Progenitor cell of endocrine pancreas (in vitro differentiated cells): ENCODE data around the gene MRRF. TPM values are rescaled to one million over a fixed set of nuclear protein-coding genes. Genes with fewer than 3 reads are reported as not detected.

Experiments used
- DNase-seq: peaks from one replicate; pipeline ENCODE4 v3.0.0; 2021; ENCODE audit warnings: low spot score; ENCODE audit not compliant: unreplicated experiment
- H3K27ac Mint-ChIP-seq: 2 replicates; pipeline ENCODE4 v1.8.0; 2021; ENCODE audit warnings: mild to moderate bottlenecking, moderate library complexity, mixed read lengths
- H3K27me3 Mint-ChIP-seq: 2 replicates; pipeline ENCODE4 v1.8.0; 2021; ENCODE audit warnings: mixed read lengths
- H3K36me3 Mint-ChIP-seq: 2 replicates; pipeline ENCODE4 v1.8.0; 2022; ENCODE audit warnings: mixed read lengths; ENCODE audit not compliant: insufficient read depth
- H3K4me1 Mint-ChIP-seq: 2 replicates; pipeline ENCODE4 v1.8.0; 2021; ENCODE audit warnings: low read depth, mixed read lengths
- H3K4me3 Mint-ChIP-seq: 2 replicates; pipeline ENCODE4 v1.8.0; 2021; ENCODE audit warnings: low read depth, mild to moderate bottlenecking, moderate library complexity, mixed read lengths
- H3K9me3 Mint-ChIP-seq: 2 replicates; pipeline ENCODE4 v1.8.0; 2021; ENCODE audit warnings: low read depth, mixed read lengths
- total RNA-seq: library from RNA; stranded (reverse); gene quantifications from 2 replicates; pipeline ENCODE4 v1.2.1, GENCODE V29; 2021
- TF ChIP-seq, protein P1 (sequence below): fragments of 200-600 bp; sonication (generic); IDR thresholded peaks from one replicate; pipeline ENCODE4 v1.5.0; 2021; ENCODE audit warnings: antibody characterized with exemption, mild to moderate bottlenecking; ENCODE audit not compliant: unreplicated experiment

Gene MRRF
- total RNA-seq, 1 donor from 2014 or later: 34.3 TPM

DNA sequence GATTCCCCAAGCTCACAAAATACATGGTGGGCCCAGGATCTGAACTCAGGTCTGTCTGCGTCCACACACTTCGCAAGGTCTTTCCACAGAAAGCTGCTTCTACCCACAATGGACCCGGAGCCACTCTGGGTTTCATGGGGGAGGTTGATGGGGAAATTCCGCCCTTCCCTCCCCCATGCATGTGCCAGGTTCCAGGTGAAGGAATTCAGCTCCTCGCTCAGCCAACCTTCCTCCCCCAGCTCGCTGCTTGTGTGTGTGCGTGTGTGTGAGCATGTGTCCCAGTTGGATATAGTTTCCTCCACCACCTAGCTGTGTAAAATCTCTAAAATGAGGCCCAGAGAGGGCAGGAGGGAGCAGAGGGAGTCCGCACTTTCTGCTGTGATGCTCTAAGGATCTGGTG, 107.2 kb downstream of the MRRF start:
- Mint-ChIP-seq H3K4me1 (peaks cover 13% of the 10 kb centered on the region), H3K27ac (no peak overlapping the region), H3K9me3 (no peaks in the 10 kb centered on the region), H3K4me3 (no peak overlapping the region), H3K27me3 (peaks cover 58% of the 10 kb centered on the region), H3K36me3 (no peaks in the 10 kb centered on the region)
- DNase-seq: no peak
- TF ChIP-seq, protein P1, sequence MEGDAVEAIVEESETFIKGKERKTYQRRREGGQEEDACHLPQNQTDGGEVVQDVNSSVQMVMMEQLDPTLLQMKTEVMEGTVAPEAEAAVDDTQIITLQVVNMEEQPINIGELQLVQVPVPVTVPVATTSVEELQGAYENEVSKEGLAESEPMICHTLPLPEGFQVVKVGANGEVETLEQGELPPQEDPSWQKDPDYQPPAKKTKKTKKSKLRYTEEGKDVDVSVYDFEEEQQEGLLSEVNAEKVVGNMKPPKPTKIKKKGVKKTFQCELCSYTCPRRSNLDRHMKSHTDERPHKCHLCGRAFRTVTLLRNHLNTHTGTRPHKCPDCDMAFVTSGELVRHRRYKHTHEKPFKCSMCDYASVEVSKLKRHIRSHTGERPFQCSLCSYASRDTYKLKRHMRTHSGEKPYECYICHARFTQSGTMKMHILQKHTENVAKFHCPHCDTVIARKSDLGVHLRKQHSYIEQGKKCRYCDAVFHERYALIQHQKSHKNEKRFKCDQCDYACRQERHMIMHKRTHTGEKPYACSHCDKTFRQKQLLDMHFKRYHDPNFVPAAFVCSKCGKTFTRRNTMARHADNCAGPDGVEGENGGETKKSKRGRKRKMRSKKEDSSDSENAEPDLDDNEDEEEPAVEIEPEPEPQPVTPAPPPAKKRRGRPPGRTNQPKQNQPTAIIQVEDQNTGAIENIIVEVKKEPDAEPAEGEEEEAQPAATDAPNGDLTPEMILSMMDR: no peak

DNA sequence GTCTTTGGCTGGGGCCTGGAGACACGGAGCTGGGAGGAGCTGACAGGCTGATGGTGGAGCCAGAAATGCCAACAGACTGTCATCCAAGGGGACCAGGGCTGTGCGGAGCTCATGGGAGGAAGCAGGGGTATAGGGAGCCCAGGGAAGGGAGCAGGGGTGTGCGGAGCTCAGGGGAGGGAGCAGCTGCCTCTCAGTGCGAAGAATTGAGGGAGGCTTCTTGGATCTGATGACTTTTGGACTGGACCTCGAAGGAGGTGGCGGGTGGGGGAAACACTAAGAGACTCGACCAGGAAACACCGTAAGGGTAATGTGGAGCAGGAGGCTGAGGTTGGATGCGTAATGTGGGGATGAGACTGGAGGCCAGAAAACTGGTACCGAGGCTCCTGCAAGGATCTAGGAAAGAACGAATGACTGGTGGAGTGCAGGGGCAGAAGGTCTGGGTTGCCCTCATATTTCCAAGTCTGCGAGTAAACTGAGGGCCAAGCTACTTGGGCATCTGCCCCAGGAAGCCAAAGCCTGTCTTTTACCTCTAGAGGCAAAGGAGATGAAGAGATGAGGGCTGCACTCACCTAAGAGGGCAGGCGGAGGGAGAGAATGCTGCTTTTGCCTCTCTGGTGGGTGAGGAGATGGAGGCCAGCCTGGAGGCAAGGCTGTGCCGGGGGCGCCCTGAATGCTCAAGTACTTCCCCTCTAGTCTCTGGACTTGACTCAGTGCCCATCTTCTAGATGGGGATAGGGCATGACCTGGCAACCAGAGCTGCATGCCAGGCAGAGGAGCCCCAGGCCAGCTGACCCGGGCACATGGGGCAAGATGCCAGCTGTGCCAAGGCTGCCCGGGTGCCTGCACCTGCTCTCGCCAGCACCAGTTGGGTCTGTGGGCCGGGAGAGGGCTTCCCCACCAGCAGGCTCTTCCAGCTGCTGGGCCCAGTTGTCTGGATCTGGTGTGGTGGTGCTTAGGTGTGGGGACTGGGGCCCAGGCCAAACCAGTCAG, 108.5 kb downstream of the MRRF start:
- peaks cover 62% of the 10 kb centered on the region for H3K27me3 Mint-ChIP-seq
- no peak overlapping the region for H3K4me3 Mint-ChIP-seq
- no peaks in the 10 kb centered on the region for H3K9me3 Mint-ChIP-seq
- TF ChIP-seq, protein P1: no peak
- H3K4me1 Mint-ChIP-seq: peaks cover 13% of the 10 kb centered on the region
- DNase-seq: no peak
- no peaks in the 10 kb centered on the region for H3K36me3 Mint-ChIP-seq
- no peak overlapping the region for H3K27ac Mint-ChIP-seq

GRCh38 chr9:122374885-122375420, 110.3 kb downstream of the MRRF start:
- Mint-ChIP-seq H3K4me3 (no peak overlapping the region), H3K4me1 (peaks cover 13% of the 10 kb centered on the region), H3K27ac (no peak overlapping the region), H3K27me3 (peaks cover 55% of the 10 kb centered on the region), H3K9me3 (no peaks in the 10 kb centered on the region), H3K36me3 (no peaks in the 10 kb centered on the region)
- no peak for DNase-seq
- TF ChIP-seq, protein P1: no peak

DNA sequence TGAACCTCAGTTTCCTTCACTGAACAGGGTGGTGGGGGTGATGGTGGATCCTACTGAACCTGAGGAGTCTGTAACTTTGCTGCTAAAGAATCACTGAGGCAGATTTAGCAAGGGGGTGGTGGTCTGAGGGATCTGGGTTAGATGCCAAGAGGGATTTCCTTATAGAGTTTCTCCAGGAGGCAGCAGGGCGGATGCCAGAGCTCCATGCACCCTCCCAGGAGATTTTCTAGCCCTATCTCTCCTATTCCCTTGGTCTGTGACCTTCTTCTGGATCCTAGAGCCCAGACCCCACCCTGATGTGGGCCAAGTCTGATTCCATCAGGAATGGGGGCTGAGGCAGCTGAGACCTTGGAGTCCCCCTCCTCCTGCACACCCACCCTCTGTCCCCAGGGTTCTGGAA, 112.1 kb downstream of the MRRF start:
- DNase-seq: no peak
- H3K4me3 Mint-ChIP-seq: no peak overlapping the region
- peaks cover 39% of the 10 kb centered on the region for H3K27me3 Mint-ChIP-seq
- no peaks in the 10 kb centered on the region for H3K9me3 Mint-ChIP-seq
- no peak overlapping the region for H3K27ac Mint-ChIP-seq
- TF ChIP-seq, protein P1: no peak
- H3K4me1 Mint-ChIP-seq: peaks cover 11% of the 10 kb centered on the region
- H3K36me3 Mint-ChIP-seq: no peaks in the 10 kb centered on the region

GRCh38 chr9:122377241-122378164, 112.8 kb downstream of the MRRF start:
- Mint-ChIP-seq H3K27ac (no peak overlapping the region), H3K4me1 (peaks cover 11% of the 10 kb centered on the region), H3K4me3 (no peak overlapping the region), H3K9me3 (no peaks in the 10 kb centered on the region), H3K36me3 (no peaks in the 10 kb centered on the region), H3K27me3 (peaks cover 32% of the 10 kb centered on the region)
- no peak for DNase-seq
- TF ChIP-seq, protein P1: no peak
